ENCODE measurements around the gene FOXO3.

The FOXO3 gene

DNA sequence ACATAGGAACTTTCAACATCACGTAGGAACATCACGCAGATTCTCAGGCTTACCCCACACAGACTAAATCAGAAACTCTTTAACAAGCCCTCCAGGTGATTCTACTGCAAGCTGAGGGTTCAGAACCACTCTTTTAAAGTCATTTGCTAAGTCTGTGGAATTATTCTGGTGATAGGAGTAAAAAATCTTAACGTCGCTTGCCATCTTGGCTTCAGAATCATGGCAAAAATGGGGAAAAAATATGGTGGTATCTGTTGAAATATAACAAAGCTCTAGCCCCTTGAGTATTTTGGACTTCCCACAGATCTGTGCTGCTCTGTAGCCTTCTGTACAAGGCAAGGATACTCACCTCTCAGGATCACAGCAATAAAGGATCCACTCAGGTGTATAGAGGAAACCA lies 17.4 kb downstream of the FOXO3 start:
- DNase-seq: no peak

DNA sequence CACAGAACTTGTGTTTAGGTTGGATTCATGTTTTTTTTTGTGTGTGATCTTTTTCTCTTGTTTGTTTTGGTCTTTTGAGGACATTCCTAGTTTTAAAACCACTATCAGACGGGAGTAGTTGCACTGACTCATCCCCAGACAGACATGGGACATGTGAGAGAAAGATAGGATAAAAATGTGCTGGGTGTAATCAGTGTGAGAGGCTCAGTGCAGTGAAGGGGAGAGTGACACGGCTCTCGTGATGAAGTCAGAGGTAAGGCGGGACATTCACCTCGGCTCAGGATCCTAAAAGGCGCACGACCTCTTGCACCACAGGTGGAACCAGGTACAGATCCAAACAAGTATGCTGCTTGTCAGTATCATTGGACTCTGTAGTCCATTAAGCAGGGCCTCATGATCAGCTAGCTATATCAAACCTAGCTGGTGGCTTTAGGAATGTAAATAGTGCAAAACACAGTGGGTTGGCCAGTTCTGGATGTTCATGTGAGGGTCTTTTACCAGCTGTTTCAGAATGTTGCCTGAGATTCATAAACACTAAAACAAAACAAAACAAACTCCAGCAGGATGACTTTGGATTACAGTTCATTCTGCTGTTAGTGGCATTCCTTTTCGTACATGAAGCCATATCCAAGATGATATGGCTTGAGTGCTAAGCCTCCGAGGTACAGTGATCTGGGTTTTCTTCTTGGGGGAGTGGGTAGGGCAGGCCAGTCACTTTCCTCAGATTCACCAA lies 18.0 kb downstream of the FOXO3 start:
- no peak for DNase-seq

DNA sequence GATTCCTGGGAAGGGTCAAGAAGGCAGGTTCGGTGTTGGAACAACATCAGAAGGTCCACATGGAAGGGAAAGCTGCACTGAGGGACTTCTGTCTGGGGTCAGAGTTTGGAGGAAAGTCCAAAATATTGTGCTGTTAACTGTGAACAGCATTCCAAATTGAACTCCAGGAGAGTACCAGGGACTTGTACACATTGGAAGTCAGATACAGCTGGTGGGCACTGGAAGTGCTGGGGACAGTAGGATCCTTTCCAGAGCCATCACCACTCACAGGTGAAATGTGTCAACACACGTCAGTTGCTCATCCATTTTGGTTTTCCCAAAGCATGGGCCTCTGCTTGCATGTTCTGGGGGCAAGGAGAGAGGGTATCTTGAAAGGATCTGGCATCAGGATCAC lies 18.6 kb downstream of the FOXO3 start:
- no peak for DNase-seq

GRCh38 chr6:108580646-108581045 lies 19.9 kb downstream of the FOXO3 start:
- DNase-seq: no peak

- no peak for DNase-seq
Observed at GRCh38 chr6:108581237-108581931, 20.7 kb downstream of the FOXO3 start.

GRCh38 chr6:108581932-108582475 lies 21.3 kb downstream of the FOXO3 start:
- no peak for DNase-seq

GRCh38 chr6:108582618-108583017 lies 21.9 kb downstream of the FOXO3 start:
- DNase-seq: no peak

DNA sequence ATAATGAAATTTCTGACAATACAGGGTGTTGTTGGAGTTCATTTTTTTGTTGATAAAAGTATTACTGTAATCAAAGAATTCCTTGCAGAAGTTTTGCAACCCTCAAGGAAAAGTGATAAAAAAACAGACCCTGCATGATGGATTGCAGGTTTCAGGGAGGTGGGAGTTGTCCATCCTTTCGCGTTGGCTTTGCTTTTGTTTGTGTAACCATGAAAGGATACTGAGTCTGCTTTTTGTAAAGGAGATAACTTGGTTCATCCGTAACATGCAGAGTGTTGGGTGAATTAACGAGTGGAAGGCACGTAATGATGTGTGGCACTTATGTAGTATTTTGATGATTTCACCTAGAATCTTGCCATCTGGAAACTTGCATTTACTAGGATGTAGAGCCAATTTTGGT lies 23.6 kb downstream of the FOXO3 start:
- DNase-seq: no peak

DNA sequence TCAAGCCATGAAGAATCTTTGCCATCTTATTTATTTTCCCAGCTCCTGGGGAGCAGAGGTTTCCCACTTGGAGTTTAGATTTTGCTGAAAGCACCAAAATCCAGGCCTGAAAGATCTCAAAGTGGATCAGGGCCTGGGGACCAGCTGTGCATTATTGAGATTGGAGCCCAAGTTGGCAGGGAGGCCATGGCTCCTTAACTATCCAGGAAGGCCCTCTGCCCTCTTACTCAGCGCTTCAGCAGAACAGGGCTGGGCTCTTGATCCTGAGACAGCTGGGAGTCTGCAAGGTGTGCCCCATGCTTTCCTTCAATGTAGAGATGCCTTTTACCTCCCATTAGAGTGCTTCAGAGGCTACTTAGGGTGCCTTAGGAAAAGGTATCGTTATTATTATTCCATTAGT lies 24.6 kb downstream of the FOXO3 start:
- DNase-seq: no peak

DNA sequence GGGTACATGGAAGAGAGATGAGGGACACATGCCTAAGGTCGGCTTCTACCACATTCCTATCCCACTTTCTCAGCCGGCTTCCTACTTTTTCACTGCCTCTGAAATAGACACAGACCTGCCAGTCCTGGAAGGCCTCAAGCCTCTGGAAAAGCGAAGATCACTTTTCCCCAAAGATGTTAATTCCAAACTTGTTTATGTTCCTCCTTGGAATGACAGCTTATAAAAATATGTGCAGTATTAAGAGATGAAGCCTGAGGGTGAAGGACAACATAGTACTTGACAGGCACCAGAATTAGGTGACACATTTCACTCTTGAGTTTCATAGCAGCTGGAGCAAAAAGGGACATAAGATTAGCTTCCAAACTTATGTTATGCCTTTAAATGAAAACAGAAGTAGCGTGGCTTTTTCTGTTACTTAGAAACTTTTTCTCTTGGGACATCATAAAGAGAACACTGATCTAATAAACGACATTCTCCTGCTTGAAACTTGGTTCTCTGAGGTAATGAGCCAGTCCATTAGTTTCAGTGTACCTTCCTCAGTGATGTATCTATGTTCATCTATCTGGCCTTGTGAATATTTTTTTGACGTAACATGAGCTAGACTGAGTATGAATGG lies 25.3 kb downstream of the FOXO3 start:
- DNase-seq: no peak

DNA sequence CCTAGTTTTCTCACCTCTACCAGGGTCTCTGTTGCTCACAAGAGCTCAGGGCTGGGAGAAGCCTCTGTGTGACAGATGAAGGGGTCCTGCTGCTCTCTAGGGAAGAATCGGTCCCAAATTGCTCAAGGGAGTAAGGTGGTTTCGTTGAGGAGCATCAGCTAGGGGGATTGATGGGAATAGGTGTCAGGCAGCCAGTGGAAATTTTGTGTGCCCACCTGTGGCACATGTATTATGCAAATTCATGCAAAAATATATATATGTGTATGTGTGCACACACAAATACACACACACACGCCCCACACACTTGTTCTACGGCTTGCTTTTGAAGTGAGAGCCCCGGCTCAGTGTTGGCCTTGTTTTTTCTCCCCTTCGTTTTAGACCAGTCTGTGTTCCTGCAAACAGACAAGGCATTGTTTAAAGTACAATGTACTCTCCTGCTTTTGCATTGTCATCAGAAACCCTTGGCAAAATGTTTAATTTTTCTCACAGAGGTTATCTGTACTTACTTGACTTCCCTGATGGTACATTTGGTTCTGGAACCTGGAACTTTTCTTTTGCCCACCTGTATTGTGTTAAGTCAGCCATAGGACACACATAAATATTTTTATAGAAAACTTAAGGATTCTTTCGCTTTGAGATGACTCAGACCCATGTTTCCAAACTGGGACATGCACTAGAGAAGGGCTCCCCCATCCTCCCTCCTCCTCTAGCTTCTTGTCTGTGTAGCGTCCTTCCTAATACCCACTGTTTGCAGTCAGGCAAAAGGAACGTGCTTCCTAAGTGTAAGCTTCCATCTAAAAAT lies 26.7 kb downstream of the FOXO3 start:
- no peak for DNase-seq

DNA sequence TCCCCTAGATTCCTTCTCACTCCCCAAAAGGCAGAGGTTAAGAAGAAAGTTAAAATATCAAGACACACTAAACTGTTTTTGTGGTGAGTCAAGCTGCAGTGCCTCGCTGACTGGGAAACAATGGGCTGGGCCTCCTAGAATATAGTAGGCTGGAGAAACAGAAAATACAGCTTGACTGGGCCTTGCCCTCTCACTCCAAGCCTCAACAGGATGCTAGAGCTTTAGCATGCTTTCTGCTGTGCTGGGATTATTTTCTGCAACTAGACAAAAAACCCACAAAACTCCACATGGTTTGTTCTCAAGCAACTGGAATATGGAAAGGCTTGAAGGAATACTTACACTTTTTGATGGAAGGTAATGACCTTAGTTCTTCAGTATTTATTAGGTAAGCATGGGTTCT lies 27.9 kb downstream of the FOXO3 start:
- DNase-seq: no peak

DNA sequence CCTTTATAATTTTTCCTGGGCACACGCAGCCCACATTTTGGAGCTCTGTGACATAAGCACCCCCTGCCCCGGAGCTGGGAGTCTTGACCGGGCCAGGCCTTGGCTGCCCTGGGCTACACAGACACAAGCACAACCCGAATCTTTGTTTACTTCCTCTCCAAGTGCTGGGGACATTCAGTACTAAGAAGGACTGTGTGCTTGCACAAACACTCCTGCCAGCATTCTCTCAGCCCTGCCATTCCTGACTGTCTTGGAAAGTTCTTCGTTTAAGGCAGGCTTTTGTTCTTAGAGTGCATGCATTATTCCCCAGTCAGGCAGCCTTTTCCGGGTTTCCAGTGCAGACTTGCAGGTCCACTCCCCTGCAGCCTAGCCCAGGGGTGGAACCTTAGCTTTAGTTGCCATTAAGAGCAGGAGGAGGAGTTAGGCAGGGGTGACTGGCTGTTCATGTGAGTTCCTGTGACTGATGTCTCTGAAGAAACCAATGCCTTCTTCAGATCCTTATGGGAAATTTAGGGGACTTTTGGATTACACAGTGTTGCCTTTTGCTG lies 28.6 kb downstream of the FOXO3 start:
- DNase-seq: no peak

DNA sequence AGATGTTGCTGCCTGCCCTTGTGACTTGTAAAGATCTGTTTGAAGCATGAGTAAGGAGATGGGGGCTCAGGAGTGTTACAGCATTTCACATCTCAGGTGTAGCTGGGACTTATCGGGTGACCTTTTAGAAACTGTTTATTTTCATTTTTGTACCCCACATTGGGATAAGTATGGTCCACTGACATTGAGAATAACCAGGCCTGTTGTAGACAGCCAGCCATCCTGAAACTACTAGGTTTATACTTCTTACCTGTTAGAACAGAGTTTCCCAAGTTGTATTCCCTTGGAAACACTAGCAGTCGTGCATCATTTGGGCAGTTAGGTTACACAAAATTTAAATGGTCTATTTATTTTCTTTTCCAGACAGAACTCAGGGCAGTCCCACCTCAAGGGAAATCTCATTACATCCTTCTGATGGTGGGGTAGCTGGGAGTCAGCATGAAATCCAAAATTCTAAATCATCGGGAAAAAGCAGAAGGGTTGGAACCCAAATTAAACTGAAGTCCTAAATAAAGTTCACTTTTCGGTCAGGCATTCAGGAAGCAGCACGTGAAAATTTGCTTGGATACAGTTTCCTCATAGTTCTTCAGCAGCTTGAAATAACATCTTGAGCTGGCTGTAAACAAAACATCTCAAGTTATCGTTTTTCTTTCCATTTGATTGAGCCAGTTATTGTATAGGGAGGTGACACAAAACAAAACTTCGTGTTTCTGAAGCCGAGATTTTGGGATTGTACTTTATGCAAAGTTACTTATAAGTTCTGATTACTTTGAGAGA lies 30.5 kb downstream of the FOXO3 start:
- DNase-seq: no peak

DNA sequence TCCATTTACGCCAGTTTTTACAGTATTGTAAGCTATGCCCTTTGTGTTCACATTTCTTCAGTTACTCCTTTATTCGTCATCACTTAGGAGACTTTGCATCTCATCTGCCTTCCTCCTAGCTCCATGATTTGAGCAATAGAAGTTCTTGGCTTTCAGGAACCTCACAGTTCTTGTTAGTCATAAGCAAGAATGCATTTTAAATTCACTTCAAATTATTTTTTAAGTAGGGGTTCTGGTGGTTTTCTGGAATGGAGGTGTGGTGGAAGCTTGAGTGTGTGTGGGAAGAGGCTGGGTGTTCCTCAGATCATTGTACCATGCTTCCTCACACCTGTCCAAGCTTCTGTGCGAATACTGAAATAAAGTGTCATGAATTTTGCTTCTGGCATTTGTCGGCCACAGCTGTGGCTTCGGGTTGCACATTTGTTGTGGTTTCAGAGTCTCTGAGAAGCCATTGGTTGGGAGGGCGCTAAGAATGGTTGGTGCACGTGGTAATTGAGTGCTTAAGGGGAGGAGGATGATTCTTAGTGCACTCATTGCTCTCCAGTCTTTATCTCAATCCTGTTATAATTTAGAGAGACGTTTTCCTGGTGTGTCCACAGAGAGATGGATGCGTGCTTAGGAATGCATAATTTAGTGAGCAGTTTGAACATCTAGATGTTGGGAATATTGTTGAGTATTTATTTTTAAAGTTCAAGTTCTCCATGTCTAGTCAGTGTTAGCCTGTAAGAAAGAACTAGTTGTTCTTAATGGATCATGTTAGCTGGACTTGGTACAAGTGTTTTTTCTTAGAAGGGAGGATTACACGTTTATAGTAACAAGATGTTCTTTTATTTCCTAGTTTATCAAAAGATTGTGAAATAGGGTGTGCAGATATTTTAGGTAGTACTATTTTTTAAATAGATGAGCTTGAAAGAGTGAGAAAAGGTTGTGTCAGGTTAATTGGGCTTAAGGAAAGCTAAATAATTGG lies 31.9 kb downstream of the FOXO3 start:
- DNase-seq: no peak

- no peak for DNase-seq
Observed at GRCh38 chr6:108594151-108594550, 33.4 kb downstream of the FOXO3 start.

GRCh38 chr6:108594640-108595039 lies 33.9 kb downstream of the FOXO3 start:
- DNase-seq: no peak

- no peak for DNase-seq
Observed at GRCh38 chr6:108596956-108597355, 36.2 kb downstream of the FOXO3 start.

GRCh38 chr6:108597572-108598304 lies 37.0 kb downstream of the FOXO3 start:
- no peak for DNase-seq

DNA sequence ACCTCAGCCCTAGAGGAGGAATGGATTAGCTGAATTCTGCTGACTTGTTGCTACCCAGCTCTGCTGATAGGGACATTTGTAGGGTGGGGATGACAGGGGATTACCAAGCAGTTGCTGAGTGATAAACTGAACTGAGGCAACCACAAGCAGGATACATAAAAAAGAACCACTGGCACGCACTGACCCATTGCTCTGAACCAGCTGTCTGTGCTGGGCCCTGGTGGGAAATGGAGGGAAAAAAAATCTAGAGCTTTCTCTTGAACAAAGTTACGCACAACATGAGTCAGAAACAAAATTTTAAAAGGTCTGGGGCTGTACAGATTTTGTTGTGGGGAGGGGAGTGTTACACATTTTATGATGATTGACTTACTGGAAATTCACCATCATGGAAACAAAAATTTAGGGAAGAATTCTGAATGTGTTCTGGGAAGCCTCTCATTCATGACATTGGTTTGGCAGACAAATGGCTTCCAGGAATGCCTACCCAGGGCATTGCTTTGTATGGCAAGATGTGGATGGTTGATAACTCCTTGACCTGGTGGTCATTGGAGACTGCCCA lies 37.7 kb downstream of the FOXO3 start:
- DNase-seq: no peak

All from SHP77 treated with DMSO at 0.1 percent for 48 hours (cell line).